GM20431 (cell line): ENCODE results near the gene DIAPH1.

Source experiments
- in situ Hi-C: fragments of 300-500 bp; cut with MseI, MboI; formaldehyde crosslinking; loops from one replicate; pipeline ENCODE4 v1.15.0; 2020; ENCODE audit warnings: low sequenced_read_pairs; ENCODE audit not compliant: unreplicated experiment

The DIAPH1 gene

DNA sequence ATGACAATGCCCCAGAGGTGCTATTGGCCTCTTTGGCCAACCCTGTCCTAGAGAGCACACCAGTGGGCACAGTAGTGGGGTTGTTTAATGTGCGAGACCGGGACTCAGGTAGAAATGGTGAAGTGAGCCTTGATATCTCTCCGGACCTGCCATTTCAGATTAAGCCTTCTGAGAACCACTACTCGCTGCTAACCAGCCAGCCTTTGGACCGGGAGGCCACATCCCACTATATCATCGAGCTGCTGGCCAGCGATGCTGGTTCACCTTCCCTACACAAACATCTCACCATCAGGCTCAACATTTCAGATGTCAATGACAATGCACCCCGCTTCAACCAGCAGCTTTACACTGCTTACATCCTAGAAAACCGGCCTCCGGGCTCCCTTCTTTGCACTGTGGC lies 128.5 kb downstream of the DIAPH1 start:
- in situ Hi-C loops, result no loop called here

DNA sequence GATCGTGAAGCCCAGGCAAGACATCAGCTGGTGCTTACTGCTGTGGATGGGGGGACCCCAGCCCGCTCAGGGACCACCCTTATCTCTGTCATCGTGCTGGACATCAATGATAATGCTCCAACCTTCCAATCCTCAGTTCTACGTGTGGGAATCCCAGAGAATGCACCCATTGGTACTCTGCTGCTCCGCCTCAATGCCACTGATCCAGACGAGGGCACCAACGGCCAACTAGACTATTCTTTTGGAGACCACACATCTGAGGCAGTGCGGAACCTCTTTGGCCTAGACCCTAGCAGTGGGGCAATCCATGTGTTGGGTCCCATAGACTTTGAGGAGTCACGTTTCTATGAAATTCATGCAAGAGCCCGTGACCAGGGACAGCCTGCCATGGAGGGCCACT lies 129.0 kb downstream of the DIAPH1 start:
- in situ Hi-C loops, result no loop called here

DNA sequence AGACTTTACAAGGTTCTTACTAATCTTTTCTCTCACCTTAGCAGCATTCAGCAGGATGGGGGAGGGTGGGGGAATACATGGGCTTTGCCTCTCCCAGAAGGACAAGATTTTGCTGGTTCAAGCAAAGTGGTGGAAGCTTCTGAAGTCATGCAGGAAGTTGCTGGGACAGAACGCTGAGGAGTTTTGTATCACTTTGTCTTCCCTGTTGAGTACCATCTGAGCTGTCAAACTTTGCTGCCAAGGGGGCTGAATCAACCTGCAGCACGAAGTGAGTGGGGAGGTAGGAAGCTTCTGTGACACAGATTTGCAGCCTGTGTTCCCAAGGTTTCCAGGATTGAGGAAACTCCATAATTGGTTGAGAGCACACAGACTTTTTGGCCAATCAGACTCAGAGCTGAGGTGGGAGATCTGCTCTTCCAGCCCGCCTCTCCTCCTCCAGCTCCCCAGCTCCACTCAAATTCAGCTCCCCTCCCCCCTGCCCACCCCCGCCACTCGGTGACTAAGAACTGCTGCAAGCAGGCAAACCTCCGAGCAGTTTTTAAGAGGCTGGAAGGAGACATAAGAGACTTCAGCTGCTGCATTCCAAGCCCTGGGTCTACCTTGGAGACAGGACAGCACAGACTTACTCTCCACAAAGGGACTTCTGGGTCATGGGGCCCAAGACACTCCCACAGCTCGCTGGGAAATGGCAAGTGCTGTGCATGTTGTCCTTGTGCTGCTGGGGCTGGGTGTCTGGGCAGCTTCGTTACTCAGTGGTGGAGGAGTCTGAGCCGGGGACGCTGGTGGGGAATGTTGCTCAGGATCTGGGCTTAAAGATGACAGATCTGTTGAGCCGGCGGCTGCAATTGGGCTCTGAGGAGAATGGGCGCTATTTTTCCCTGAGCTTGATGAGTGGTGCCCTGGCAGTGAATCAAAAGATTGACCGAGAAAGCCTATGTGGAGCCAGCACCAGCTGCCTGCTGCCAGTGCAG lies 129.9 kb downstream of the DIAPH1 start, which contains the start of gene PCDHGC5:
Gene PCDHGC5 (plus strand): TSS at position 491 of the 971 bp plus-strand sequence. CDS start 160 bp downstream, at position 651.
- in situ Hi-C loops, result no loop called here

DNA sequence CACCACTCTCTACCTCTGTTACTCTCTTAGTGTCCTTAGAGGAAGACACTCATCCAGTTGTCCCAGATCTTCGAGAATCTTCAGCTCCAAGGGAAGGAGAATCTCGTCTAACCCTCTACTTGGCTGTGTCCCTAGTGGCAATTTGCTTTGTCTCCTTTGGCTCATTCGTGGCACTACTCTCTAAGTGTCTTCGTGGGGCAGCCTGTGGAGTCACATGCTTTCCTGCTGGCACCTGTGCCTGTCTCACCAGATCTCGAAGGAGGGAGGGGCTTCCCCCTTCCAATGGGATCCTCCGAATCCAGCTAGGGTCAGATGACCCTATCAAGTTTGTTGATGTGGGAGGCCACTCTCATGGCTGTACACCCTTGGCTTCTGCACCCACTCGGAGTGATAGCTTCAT lies 131.7 kb downstream of the DIAPH1 start:
- in situ Hi-C loops, result no loop called here

DNA sequence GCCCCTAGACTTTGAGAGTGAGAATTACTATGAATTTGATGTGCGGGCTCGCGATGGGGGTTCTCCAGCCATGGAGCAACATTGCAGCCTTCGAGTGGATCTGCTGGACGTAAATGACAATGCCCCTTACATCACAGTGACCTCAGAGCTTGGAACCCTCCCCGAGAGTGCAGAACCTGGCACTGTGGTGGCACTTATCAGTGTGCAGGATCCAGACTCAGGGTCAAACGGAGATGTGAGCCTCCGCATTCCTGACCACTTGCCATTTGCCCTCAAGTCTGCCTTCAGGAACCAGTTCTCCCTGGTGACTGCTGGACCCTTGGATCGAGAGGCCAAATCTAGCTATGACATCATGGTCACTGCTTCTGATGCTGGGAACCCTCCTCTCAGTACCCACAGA lies 132.7 kb downstream of the DIAPH1 start:
- in situ Hi-C loops, result no loop called here

DNA sequence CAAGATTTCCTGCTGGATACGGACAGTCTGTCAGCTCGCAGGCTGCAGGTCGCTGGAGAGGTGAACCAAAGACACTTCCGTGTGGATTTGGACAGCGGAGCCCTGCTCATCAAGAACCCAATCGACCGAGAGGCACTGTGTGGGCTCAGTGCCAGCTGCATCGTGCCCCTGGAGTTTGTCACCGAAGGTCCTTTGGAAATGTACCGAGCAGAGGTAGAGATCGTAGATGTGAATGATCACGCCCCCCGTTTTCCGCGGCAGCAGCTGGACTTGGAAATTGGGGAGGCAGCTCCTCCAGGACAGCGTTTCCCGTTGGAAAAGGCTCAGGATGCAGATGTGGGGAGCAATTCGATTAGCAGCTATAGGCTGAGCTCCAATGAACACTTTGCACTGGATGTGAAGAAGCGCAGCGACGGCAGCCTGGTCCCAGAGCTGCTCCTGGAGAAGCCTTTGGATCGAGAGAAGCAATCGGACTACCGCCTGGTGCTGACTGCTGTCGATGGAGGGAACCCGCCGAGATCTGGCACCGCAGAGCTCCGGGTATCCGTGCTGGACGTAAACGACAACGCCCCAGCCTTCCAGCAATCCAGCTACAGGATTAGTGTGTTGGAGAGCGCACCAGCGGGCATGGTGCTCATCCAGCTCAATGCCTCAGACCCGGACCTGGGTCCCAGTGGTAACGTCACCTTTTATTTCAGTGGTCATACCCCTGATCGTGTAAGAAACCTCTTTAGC lies 133.3 kb downstream of the DIAPH1 start:
- in situ Hi-C loops, result no loop called here

DNA sequence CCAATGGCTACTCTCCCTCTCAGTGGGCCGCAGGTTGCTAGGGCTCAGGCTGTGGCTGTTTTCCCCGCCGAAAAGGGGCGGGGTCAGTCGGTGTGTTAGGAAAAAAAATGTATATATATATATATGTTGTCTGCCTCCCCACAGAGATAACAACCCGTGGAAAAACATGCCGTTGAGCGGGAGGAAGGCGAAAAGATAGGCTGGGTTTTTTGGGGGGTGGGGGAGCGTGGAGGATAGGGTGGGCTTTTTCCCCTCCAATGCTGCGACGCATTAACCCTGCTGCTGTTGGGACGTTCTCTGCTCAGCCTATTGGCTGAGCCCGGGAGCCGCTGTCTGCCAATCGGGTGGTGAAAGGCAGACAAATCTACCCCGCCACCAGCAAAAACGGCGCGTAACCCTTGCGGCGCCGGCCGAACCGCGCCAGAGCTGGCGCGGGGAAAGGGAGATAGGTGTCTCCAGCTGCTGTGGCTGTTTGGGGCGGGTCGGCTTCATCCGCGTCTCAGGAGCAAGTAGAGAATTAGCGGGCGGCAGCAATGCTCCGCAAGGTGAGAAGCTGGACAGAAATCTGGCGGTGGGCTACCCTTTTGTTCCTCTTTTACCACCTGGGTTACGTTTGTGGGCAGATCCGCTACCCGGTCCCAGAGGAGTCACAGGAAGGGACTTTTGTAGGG lies 134.0 kb downstream of the DIAPH1 start, which contains the start of gene PCDHGC4:
Gene PCDHGC4 (plus strand): TSS at position 390 of the 671 bp plus-strand sequence. CDS start 144 bp downstream, at position 534.
- in situ Hi-C loops, result no loop called here

DNA sequence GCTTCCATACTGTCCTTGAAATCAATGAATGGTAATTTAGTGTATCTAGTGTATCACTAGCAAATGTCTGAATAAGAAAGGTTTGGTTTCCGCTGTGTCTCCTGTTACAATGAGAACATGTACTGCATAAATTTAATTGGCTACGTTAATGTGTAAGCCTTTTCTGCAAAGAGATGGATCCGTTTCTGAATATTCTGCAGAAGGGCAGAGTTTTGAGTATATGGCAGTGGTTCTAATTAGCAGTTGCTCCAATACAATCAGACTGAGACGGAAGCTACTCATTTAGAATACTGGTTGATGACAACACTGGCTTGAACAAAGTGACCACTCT lies 134.5 kb downstream of the DIAPH1 start:
- in situ Hi-C loops, result no loop called here

DNA sequence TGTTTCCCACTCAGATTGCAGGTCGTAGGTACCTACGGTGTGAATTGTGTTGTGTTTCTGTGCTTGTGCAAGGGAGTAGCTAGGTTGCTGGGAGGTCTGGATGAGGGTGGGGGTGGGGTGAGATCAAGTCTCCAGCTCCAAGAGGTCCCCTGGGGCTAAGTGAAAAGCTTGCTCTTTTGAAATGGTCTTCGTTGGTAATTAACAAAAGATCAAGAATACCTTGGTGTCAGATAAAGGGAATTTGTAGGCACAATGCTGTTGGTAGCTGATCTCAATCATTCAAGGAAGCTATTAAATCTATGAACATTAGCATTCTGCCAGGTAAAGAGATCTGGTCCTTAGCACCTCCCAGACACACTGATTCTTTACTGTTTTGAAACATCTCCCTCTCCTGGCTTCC lies 134.9 kb downstream of the DIAPH1 start:
- in situ Hi-C loops, result no loop called here

DNA sequence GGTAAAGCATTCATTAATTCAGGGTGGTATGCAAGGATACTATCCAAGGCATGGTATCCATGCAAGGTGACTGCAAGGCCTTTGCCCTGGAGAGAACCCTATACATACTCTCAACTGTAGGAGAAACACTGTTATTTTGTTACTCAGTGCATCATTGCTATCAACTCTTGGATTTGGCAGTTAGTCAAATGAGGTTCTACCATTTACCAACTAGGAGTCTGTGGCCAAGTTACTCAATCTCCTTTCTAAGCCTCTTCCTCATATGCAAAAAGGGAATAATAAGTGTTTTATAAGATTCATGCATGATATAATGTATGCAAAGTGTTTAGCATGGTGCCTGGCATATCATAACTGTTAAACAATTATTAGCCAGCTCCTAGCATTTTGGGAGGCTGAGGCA lies 139.0 kb downstream of the DIAPH1 start:
- in situ Hi-C loops, result no loop called here

DNA sequence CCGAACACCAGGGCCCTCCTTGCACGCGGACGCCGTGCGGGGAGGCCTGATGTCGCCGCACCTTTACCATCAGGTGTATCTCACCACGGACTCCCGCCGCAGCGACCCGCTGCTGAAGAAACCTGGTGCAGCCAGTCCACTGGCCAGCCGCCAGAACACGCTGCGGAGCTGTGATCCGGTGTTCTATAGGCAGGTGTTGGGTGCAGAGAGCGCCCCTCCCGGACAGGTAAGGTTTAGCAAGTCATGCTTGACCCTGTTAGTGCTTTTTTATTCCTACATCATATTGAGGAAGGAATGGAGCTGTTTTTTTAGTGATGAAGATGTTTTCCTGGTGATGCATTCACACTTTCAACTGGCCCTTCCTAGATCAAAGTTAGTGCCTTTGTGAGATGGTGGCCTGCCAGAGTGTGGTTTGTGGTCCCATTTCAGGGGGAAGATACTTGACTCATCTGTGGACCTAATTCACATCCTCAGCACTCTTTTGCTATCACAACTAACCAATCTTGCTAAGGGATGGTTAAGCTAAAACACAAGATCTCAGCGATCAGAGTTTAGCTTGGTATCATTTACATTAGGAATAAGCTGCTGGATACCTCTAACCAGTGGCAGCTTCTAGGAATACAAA lies 140.4 kb downstream of the DIAPH1 start:
- in situ Hi-C loops, result no loop called here

DNA sequence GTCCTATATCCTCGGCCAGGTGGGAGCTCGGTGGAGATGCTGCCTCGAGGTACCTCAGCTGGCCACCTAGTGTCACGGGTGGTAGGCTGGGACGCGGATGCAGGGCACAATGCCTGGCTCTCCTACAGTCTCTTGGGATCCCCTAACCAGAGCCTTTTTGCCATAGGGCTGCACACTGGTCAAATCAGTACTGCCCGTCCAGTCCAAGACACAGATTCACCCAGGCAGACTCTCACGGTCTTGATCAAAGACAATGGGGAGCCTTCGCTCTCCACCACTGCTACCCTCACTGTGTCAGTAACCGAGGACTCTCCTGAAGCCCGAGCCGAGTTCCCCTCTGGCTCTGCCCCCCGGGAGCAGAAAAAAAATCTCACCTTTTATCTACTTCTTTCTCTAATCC lies 141.0 kb downstream of the DIAPH1 start:
- in situ Hi-C loops, result no loop called here

DNA sequence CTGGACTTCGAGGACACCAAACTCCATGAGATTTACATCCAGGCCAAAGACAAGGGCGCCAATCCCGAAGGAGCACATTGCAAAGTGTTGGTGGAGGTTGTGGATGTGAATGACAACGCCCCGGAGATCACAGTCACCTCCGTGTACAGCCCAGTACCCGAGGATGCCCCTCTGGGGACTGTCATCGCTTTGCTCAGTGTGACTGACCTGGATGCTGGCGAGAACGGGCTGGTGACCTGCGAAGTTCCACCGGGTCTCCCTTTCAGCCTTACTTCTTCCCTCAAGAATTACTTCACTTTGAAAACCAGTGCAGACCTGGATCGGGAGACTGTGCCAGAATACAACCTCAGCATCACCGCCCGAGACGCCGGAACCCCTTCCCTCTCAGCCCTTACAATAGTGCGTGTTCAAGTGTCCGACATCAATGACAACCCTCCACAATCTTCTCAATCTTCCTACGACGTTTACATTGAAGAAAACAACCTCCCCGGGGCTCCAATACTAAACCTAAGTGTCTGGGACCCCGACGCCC lies 141.7 kb downstream of the DIAPH1 start:
- in situ Hi-C loops, result no loop called here

DNA sequence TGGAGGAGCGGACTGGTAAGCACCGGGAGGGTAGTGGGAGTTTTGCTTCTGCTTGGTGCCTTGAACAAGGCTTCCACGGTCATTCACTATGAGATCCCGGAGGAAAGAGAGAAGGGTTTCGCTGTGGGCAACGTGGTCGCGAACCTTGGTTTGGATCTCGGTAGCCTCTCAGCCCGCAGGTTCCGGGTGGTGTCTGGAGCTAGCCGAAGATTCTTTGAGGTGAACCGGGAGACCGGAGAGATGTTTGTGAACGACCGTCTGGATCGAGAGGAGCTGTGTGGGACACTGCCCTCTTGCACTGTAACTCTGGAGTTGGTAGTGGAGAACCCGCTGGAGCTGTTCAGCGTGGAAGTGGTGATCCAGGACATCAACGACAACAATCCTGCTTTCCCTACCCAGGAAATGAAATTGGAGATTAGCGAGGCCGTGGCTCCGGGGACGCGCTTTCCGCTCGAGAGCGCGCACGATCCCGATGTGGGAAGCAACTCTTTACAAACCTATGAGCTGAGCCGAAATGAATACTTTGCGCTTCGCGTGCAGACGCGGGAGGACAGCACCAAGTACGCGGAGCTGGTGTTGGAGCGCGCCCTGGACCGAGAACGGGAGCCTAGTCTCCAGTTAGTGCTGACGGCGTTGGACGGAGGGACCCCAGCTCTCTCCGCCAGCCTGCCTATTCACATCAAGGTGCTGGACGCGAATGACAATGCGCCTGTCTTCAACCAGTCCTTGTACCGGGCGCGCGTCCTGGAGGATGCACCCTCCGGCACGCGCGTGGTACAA lies 142.5 kb downstream of the DIAPH1 start:
- in situ Hi-C loops, result no loop called here

DNA sequence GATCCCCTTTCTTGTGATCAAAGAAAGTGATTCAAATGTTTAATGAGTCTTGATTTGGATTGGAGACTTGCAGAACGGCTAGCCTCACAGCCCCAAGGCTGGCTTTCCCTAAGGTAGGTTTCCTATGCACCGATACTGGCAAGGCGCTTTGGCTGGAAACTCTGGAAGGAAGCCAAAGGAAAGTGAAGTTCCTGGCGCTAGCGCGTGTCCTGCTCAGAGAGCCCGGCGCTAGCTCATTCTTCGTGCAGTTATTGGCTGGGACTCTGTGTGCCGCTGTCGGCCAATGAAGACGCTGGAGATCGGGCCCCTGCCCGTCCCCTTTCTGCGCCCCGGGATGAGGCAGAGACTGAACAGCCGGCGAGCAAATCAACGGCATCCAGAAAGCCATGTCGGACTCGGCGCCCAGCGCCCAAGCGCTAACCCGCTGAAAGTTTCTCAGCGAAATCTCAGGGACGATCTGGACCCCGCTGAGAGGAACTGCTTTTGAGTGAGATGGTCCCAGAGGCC lies 143.1 kb downstream of the DIAPH1 start, which contains the start of gene PCDHGC3:
Gene PCDHGC3 (plus strand): TSS at position 342 of the 507 bp plus-strand sequence. CDS start 151 bp downstream, at position 493.
- in situ Hi-C loops, result no loop called here

DNA sequence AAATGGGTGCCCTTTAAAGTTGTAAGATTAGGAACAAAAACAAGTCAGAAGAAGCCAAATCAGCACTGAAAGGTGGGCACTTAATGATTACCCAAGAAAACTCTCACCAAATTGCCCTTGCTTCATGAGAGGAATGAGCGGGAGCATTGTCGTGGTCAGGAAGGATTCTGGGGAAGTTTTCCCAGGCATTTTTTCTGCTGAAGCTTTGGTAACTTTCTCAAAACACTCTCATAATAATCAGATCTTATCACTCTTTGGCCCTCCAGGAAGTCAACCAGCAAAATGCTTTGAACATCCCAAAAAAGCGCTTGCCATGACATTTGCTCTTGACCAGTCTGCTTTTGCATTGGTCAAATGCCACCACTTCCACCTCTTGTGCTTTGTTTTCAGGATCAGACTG lies 153.4 kb downstream of the DIAPH1 start:
- in situ Hi-C loops, result no loop called here
